Measurements from ENCODE around the gene DOCK6.

Gene DOCK6

DNA sequence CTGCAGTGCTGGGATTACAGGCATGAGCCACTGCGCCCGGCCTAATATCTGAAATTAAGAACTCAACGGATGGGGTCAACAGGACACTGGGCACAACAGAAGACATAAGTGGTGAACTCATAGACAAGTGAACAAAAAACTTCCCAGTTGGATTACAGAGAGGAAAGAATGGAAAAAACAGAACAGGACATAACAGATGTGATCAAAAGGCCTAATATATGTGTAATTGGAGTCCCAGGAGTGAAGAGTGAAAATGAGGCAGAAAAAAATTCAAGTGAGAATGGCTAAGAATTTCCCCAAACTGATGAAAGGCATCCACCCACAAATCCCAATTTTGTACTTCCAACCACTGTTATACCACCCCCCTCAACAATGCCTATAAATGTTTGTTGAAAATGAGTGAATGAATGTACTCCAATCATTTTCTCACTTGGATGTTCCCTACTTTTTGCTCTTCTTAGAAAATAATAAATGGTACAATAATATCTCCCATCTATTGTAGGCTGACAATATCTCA lies 41.2 kb downstream of the DOCK6 start:
- WGBS (ENCODE audit: extremely low coverage, insufficient coverage, low lambda C conversion rate), result no CpG with 5 or more reads among the region's 3 CpGs
- H3K4me3 ChIP-seq (ENCODE audit: low read length), result no peak overlapping the region

GRCh38 chr19:11214387-11214786 lies 47.9 kb downstream of the DOCK6 start:
- no peak overlapping the region for H3K27ac ChIP-seq (ENCODE audit: low read depth, low read length)
- no peak overlapping the region for H2BK5ac ChIP-seq (ENCODE audit: low read length)
- no peaks in the 10 kb centered on the region for H3K27me3 ChIP-seq (ENCODE audit: insufficient read depth, low read length, poor library complexity)
- H3K4me1 ChIP-seq (ENCODE audit: control insufficient read depth, low read depth, low read length), result no peaks in the 10 kb centered on the region
- WGBS (ENCODE audit: extremely low coverage, insufficient coverage, low lambda C conversion rate), result no CpG with 5 or more reads among the region's 6 CpGs
- H3K36me3 ChIP-seq (ENCODE audit: control insufficient read depth, insufficient read depth, low read length), result peaks cover 9% of the 10 kb centered on the region
- no peak overlapping the region for H2BK120ac ChIP-seq (ENCODE audit: low read depth, low read length)
- no peak overlapping the region for H3K18ac ChIP-seq (ENCODE audit: low read length)
- H3K4ac ChIP-seq (ENCODE audit: low read depth, low read length), result no peak overlapping the region
- H2BK15ac ChIP-seq (replicated peaks; ENCODE audit: low read depth), result no peak overlapping the region
- no peak overlapping the region for H2AK5ac ChIP-seq (ENCODE audit: low read length)
- H4K8ac ChIP-seq (ENCODE audit: low read depth, low read length), result no peak overlapping the region
- H4K5ac ChIP-seq (ENCODE audit: low read length), result no peak overlapping the region
- no peak for DNase-seq
- H3K56ac ChIP-seq (ENCODE audit: low read length), result no peak overlapping the region
- no peak overlapping the region for H3K9ac ChIP-seq (ENCODE audit: low read length)
- H3K4me3 ChIP-seq (ENCODE audit: low read length), result no peak overlapping the region
- H3K79me2 ChIP-seq (ENCODE audit: control insufficient read depth, insufficient read depth, low read length), result no peaks in the 10 kb centered on the region
- H3K23ac ChIP-seq (ENCODE audit: low read length), result no peak overlapping the region
- H3K4me2 ChIP-seq (ENCODE audit: low read length), result no peak overlapping the region
- no peaks in the 10 kb centered on the region for H3K79me1 ChIP-seq (ENCODE audit: low read length)

More for the DNA sequence above, 41.2 kb downstream of the DOCK6 start:
- H3K36me3 ChIP-seq (ENCODE audit: control insufficient read depth, insufficient read depth, low read length), result peaks cover 2% of the 10 kb centered on the region
- H3K18ac ChIP-seq (ENCODE audit: low read length), result no peak overlapping the region
- no peak overlapping the region for H3K23ac ChIP-seq (ENCODE audit: low read length)
- DNase-seq, result no peak
- no peak overlapping the region for H2BK5ac ChIP-seq (ENCODE audit: low read length)
- no peaks in the 10 kb centered on the region for H3K79me1 ChIP-seq (ENCODE audit: low read length)
- no peak overlapping the region for H3K4ac ChIP-seq (ENCODE audit: low read depth, low read length)
- H3K27ac ChIP-seq (ENCODE audit: low read depth, low read length), result no peak overlapping the region
- no peaks in the 10 kb centered on the region for H3K79me2 ChIP-seq (ENCODE audit: control insufficient read depth, insufficient read depth, low read length)
- no peak overlapping the region for H4K8ac ChIP-seq (ENCODE audit: low read depth, low read length)
- H3K9ac ChIP-seq (ENCODE audit: low read length), result no peak overlapping the region
- H2AK5ac ChIP-seq (ENCODE audit: low read length), result no peak overlapping the region
- H3K4me1 ChIP-seq (ENCODE audit: control insufficient read depth, low read depth, low read length), result no peaks in the 10 kb centered on the region
- H3K27me3 ChIP-seq (ENCODE audit: insufficient read depth, low read length, poor library complexity), result no peaks in the 10 kb centered on the region
- no peak overlapping the region for H4K5ac ChIP-seq (ENCODE audit: low read length)
- H2BK120ac ChIP-seq (ENCODE audit: low read depth, low read length), result no peak overlapping the region
- H3K56ac ChIP-seq (ENCODE audit: low read length), result no peak overlapping the region
- no peak overlapping the region for H2BK15ac ChIP-seq (replicated peaks; ENCODE audit: low read depth)
- no peak overlapping the region for H3K4me2 ChIP-seq (ENCODE audit: low read length)

DNA sequence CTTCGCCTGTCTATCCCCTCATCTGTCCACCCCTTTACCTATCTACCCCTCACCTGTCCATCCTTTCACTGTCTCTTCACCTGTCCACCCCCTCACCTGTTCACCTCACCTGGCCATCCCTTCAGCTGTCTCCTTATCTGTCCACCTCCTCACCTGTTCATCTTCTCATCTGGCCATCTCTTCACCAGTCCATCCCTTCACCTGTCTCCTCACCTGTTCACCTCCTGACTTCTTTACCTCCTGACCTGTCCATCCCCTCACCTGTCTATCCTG lies 51.7 kb downstream of the DOCK6 start:
- no CpG with 5 or more reads among the region's 1 CpG for WGBS (ENCODE audit: extremely low coverage, insufficient coverage, low lambda C conversion rate)
- Histone ChIP-seq H2BK120ac (ENCODE audit: low read depth, low read length) (no peak overlapping the region), H4K5ac (ENCODE audit: low read length) (no peak overlapping the region)

GRCh38 chr19:11209839-11210655 lies 52.3 kb downstream of the DOCK6 start:
- no peak overlapping the region for H3K56ac ChIP-seq (ENCODE audit: low read length)
- no peak overlapping the region for H2BK5ac ChIP-seq (ENCODE audit: low read length)
- WGBS (ENCODE audit: extremely low coverage, insufficient coverage, low lambda C conversion rate), result no CpG with 5 or more reads among the region's 2 CpGs
- no peaks in the 10 kb centered on the region for H3K27me3 ChIP-seq (ENCODE audit: insufficient read depth, low read length, poor library complexity)
- no peaks in the 10 kb centered on the region for H3K4me1 ChIP-seq (ENCODE audit: control insufficient read depth, low read depth, low read length)
- no peaks in the 10 kb centered on the region for H3K79me1 ChIP-seq (ENCODE audit: low read length)
- no peak overlapping the region for H3K4me2 ChIP-seq (ENCODE audit: low read length)
- H3K36me3 ChIP-seq (ENCODE audit: control insufficient read depth, insufficient read depth, low read length), result peaks cover 10% of the 10 kb centered on the region
- H3K4me3 ChIP-seq (ENCODE audit: low read length), result no peak overlapping the region
- no peak overlapping the region for H3K23ac ChIP-seq (ENCODE audit: low read length)
- H2AK5ac ChIP-seq (ENCODE audit: low read length), result no peak overlapping the region
- no peak overlapping the region for H4K8ac ChIP-seq (ENCODE audit: low read depth, low read length)
- H4K5ac ChIP-seq (ENCODE audit: low read length), result no peak overlapping the region
- no peak overlapping the region for H3K18ac ChIP-seq (ENCODE audit: low read length)
- no peak overlapping the region for H3K4ac ChIP-seq (ENCODE audit: low read depth, low read length)
- H3K9ac ChIP-seq (ENCODE audit: low read length), result no peak overlapping the region
- no peak for DNase-seq
- H3K79me2 ChIP-seq (ENCODE audit: control insufficient read depth, insufficient read depth, low read length), result no peaks in the 10 kb centered on the region
- no peak overlapping the region for H3K27ac ChIP-seq (ENCODE audit: low read depth, low read length)
- H2BK120ac ChIP-seq (ENCODE audit: low read depth, low read length), result no peak overlapping the region
- H2BK15ac ChIP-seq (replicated peaks; ENCODE audit: low read depth), result no peak overlapping the region

More for the DNA sequence above, 51.7 kb downstream of the DOCK6 start:
- Histone ChIP-seq H2AK5ac (ENCODE audit: low read length) (no peak overlapping the region), H3K4me1 (ENCODE audit: control insufficient read depth, low read depth, low read length) (no peaks in the 10 kb centered on the region), H3K4me2 (ENCODE audit: low read length) (no peak overlapping the region), H2BK5ac (ENCODE audit: low read length) (no peak overlapping the region), H3K4me3 (ENCODE audit: low read length) (no peak overlapping the region), H3K56ac (ENCODE audit: low read length) (no peak overlapping the region), H3K4ac (ENCODE audit: low read depth, low read length) (no peak overlapping the region), H3K18ac (ENCODE audit: low read length) (no peak overlapping the region), H3K27me3 (ENCODE audit: insufficient read depth, low read length, poor library complexity) (no peaks in the 10 kb centered on the region), H3K79me2 (ENCODE audit: control insufficient read depth, insufficient read depth, low read length) (no peaks in the 10 kb centered on the region), H3K36me3 (ENCODE audit: control insufficient read depth, insufficient read depth, low read length) (peaks cover 10% of the 10 kb centered on the region), H3K79me1 (ENCODE audit: low read length) (no peaks in the 10 kb centered on the region), H2BK15ac (replicated peaks; ENCODE audit: low read depth) (no peak overlapping the region), H3K27ac (ENCODE audit: low read depth, low read length) (no peak overlapping the region), H3K9ac (ENCODE audit: low read length) (no peak overlapping the region), H4K8ac (ENCODE audit: low read depth, low read length) (no peak overlapping the region), H3K23ac (ENCODE audit: low read length) (no peak overlapping the region)
- no peak for DNase-seq

DNA sequence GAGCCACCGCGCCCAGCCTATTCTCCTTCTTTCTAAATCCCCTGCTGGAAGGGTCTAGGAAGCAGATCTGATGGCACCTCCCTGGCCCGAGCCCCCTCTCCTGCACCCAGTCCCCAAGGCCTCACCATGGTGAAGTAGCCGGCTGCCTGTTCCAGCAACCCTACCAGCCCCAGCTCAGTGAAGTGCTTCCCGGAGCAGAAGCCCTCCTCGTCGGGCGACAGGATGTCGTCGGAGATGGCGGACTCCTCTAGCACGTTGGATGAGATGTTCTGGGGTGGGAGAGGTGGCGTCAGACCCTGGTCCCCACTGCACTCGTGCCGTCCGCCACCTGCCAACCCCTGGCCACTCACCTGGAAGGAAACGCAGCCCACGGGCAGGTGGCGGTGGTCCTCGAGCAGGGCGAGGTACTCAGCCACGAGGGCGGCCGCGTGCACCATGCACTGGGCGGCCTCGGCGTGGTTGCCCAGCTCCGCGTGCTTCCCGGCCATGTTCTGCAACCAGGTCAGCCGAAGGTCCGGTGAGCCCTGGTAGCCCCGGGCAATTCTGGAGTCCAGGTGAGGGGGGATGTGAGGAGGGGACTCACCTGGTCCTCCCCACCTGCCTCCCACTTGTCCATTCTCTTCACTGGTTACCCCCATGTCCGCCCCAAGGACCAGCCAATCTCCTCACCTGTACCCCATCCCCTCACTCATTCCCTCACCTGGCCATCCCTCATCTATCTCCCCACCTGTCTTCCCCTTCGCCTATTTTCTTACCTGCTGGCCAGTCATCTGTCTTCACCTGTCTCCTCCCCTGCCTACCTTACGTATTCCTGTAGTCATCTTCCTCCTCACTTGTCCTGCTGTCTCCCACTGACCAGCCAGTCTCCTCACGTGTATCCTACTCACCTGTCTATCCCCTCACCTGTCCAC lies 53.5 kb downstream of the DOCK6 start:
- peaks cover 6% of the 10 kb centered on the region for H3K36me3 ChIP-seq (ENCODE audit: control insufficient read depth, insufficient read depth, low read length)
- H3K79me1 ChIP-seq (ENCODE audit: low read length), result no peaks in the 10 kb centered on the region
- no peak overlapping the region for H4K5ac ChIP-seq (ENCODE audit: low read length)
- H2BK15ac ChIP-seq (replicated peaks; ENCODE audit: low read depth), result no peak overlapping the region
- H3K27me3 ChIP-seq (ENCODE audit: insufficient read depth, low read length, poor library complexity), result no peaks in the 10 kb centered on the region
- H3K4me2 ChIP-seq (ENCODE audit: low read length), result no peak overlapping the region
- H3K23ac ChIP-seq (ENCODE audit: low read length), result no peak overlapping the region
- no peak overlapping the region for H4K8ac ChIP-seq (ENCODE audit: low read depth, low read length)
- no peak overlapping the region for H3K9ac ChIP-seq (ENCODE audit: low read length)
- H3K18ac ChIP-seq (ENCODE audit: low read length), result no peak overlapping the region
- no peak overlapping the region for H3K56ac ChIP-seq (ENCODE audit: low read length)
- no peak overlapping the region for H3K4me3 ChIP-seq (ENCODE audit: low read length)
- H2BK5ac ChIP-seq (ENCODE audit: low read length), result no peak overlapping the region
- no peaks in the 10 kb centered on the region for H3K79me2 ChIP-seq (ENCODE audit: control insufficient read depth, insufficient read depth, low read length)
- H3K4ac ChIP-seq (ENCODE audit: low read depth, low read length), result no peak overlapping the region
- H2BK120ac ChIP-seq (ENCODE audit: low read depth, low read length), result no peak overlapping the region
- no peak for DNase-seq
- no peak overlapping the region for H2AK5ac ChIP-seq (ENCODE audit: low read length)
- no CpG with 5 or more reads among the region's 38 CpGs for WGBS (ENCODE audit: extremely low coverage, insufficient coverage, low lambda C conversion rate)
- no peaks in the 10 kb centered on the region for H3K4me1 ChIP-seq (ENCODE audit: control insufficient read depth, low read depth, low read length)
- no peak overlapping the region for H3K27ac ChIP-seq (ENCODE audit: low read depth, low read length)

Measured in mesendoderm (in vitro differentiated cells).